GM12875 (cell line): ENCODE results near the gene DNAH6.

Experiments used
- H3K4me3 ChIP-seq: one replicate; pipeline ENCODE4 v1.5.1; 2011; ENCODE audit warnings: low read depth, low read length, control low read depth
- CTCF ChIP-seq: IDR thresholded peaks from 2 replicates; pipeline ENCODE4 v1.5.1; 2011; ENCODE audit warnings: low read depth, mild to moderate bottlenecking, control low read depth, inconsistent platforms, low read length, moderate library complexity, borderline replicate concordance; ENCODE audit not compliant: insufficient read depth

DNAH6 gene

GRCh38 chr2:84805250-84805958 is 289.1 kb downstream of the DNAH6 start:
- no peak overlapping the region for H3K4me3 ChIP-seq
- TF ChIP-seq CTCF = no peak

GRCh38 chr2:84807063-84807485 is 290.8 kb downstream of the DNAH6 start:
- TF ChIP-seq CTCF = no peak
- no peak overlapping the region for H3K4me3 ChIP-seq

- no peak overlapping the region for H3K4me3 ChIP-seq
- TF ChIP-seq CTCF = no peak
Measured at GRCh38 chr2:84808279-84808678, 292.0 kb downstream of the DNAH6 start.

GRCh38 chr2:84811839-84812431 is 295.6 kb downstream of the DNAH6 start:
- no peak for TF ChIP-seq CTCF
- no peak overlapping the region for H3K4me3 ChIP-seq

GRCh38 chr2:84815146-84815545 is 298.8 kb downstream of the DNAH6 start:
- TF ChIP-seq CTCF = no peak
- H3K4me3 ChIP-seq = no peak overlapping the region

- TF ChIP-seq CTCF = no peak
- H3K4me3 ChIP-seq = no peak overlapping the region
Measured at GRCh38 chr2:84816426-84817026, 300.2 kb downstream of the DNAH6 start.

- no peak for TF ChIP-seq CTCF
- H3K4me3 ChIP-seq = no peak overlapping the region
Measured at GRCh38 chr2:84817239-84817655, 300.9 kb downstream of the DNAH6 start.
